Fibroblast of lung (primary cell): ENCODE data around the gene BDH1.

Experiments used
- EZH2 ChIP-seq: IDR thresholded peaks from 2 replicates; pipeline ENCODE4 v1.5.1; 2012; ENCODE audit warnings: low read length, control low read depth, mild to moderate bottlenecking; ENCODE audit errors: missing control alignments
- TF ChIP-seq, protein P1 (sequence below), 2 donors: IDR thresholded peaks in 1 of 2; conservative IDR thresholded peaks in 1 of 2; 1 replicate in 1 of 2; 2 replicates in 1 of 2; pipeline ENCODE4 v1.5.1; 2011 to 2012; ENCODE audit warnings: low read length in 2 of 2, control low read depth in 1 of 2, inconsistent platforms in 1 of 2, low read depth in 1 of 2, mild to moderate bottlenecking in 1 of 2

DNA sequence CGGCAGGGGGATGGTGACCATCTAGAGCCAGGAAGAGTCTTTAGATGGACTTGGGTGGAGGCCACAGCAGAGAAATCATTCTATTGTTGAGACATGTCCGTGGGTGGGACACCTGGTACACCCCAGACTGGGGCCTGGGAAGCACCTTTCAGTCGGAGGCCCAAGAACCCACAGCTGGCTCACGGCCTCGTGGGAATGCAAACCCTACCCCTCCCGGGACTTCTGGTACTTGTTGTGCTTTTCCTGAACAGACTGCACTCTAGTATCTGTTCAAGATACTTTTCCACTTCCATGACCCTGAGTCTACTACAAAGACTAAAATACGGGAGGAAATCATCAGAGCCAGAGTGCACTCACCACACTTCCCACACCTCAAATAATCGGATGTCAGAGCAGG, 60.7 kb downstream of the BDH1 start:
- TF ChIP-seq, protein P1, sequence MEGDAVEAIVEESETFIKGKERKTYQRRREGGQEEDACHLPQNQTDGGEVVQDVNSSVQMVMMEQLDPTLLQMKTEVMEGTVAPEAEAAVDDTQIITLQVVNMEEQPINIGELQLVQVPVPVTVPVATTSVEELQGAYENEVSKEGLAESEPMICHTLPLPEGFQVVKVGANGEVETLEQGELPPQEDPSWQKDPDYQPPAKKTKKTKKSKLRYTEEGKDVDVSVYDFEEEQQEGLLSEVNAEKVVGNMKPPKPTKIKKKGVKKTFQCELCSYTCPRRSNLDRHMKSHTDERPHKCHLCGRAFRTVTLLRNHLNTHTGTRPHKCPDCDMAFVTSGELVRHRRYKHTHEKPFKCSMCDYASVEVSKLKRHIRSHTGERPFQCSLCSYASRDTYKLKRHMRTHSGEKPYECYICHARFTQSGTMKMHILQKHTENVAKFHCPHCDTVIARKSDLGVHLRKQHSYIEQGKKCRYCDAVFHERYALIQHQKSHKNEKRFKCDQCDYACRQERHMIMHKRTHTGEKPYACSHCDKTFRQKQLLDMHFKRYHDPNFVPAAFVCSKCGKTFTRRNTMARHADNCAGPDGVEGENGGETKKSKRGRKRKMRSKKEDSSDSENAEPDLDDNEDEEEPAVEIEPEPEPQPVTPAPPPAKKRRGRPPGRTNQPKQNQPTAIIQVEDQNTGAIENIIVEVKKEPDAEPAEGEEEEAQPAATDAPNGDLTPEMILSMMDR (conservative IDR thresholded peaks at IDR 0.05 in 1 of 2, IDR thresholded peaks at IDR 0.05 in 1 of 2; ENCODE audit: low read depth in 1 of 2, low read length in 2 of 2), result no peak
- no peak for TF ChIP-seq EZH2
